ENCODE measurements around the gene NCKAP1.
"Not testable (repeated sequence)": the region's sequence is repeated elsewhere in the genome, so short reads cannot be mapped to it uniquely, and the experiment has no call there.

The NCKAP1 gene

GRCh38 chr2:183011743-183012142 lies 26.5 kb downstream of the NCKAP1 start:
- no peak overlapping the region for H3K4me3 ChIP-seq (ENCODE audit: low read length)
- no peak overlapping the region for H3K27ac ChIP-seq (ENCODE audit: low read depth, low read length)
- peaks cover 17% of the 10 kb centered on the region for H3K4me1 ChIP-seq (ENCODE audit: control insufficient read depth, insufficient read depth, low read length)
- H3K36me3 ChIP-seq (ENCODE audit: control insufficient read depth, insufficient read depth, low read length) = peaks cover 2% of the 10 kb centered on the region
- no peak overlapping the region for H3K9ac ChIP-seq (ENCODE audit: low read length)
- H3K27me3 ChIP-seq (ENCODE audit: control insufficient read depth, insufficient read depth, low read length) = no peaks in the 10 kb centered on the region

- Histone ChIP-seq H3K36me3 (ENCODE audit: control insufficient read depth, insufficient read depth, low read length) (no peaks in the 10 kb centered on the region), H3K27ac (ENCODE audit: low read depth, low read length) (no peak overlapping the region), H3K4me3 (ENCODE audit: low read length) (no peak overlapping the region), H3K4me1 (ENCODE audit: control insufficient read depth, insufficient read depth, low read length) (peaks cover 14% of the 10 kb centered on the region), H3K9ac (ENCODE audit: low read length) (no peak overlapping the region), H3K27me3 (ENCODE audit: control insufficient read depth, insufficient read depth, low read length) (no peaks in the 10 kb centered on the region)
Observed at GRCh38 chr2:183010112-183010511, 28.1 kb downstream of the NCKAP1 start.

- H3K4me1 ChIP-seq (ENCODE audit: control insufficient read depth, insufficient read depth, low read length) = peaks cover 9% of the 10 kb centered on the region
- H3K4me3 ChIP-seq (ENCODE audit: low read length) = no peak overlapping the region
- no peak overlapping the region for H3K9ac ChIP-seq (ENCODE audit: low read length)
- H3K36me3 ChIP-seq (ENCODE audit: control insufficient read depth, insufficient read depth, low read length) = no peaks in the 10 kb centered on the region
- H3K27me3 ChIP-seq (ENCODE audit: control insufficient read depth, insufficient read depth, low read length) = no peaks in the 10 kb centered on the region
- H3K27ac ChIP-seq (ENCODE audit: low read depth, low read length) = no peak overlapping the region
Observed at GRCh38 chr2:183009249-183009899, 28.9 kb downstream of the NCKAP1 start.

GRCh38 chr2:183001948-183002347 lies 36.3 kb downstream of the NCKAP1 start:
- no peak overlapping the region for H3K27ac ChIP-seq (ENCODE audit: low read depth, low read length)
- no peak overlapping the region for H3K9ac ChIP-seq (ENCODE audit: low read length)
- no peak overlapping the region for H3K4me3 ChIP-seq (ENCODE audit: low read length)
- peaks cover 2% of the 10 kb centered on the region for H3K36me3 ChIP-seq (ENCODE audit: control insufficient read depth, insufficient read depth, low read length)
- no peaks in the 10 kb centered on the region for H3K4me1 ChIP-seq (ENCODE audit: control insufficient read depth, insufficient read depth, low read length)
- no peaks in the 10 kb centered on the region for H3K27me3 ChIP-seq (ENCODE audit: control insufficient read depth, insufficient read depth, low read length)

GRCh38 chr2:183000846-183001245 lies 37.4 kb downstream of the NCKAP1 start:
- Histone ChIP-seq H3K36me3 (ENCODE audit: control insufficient read depth, insufficient read depth, low read length) (peaks cover 2% of the 10 kb centered on the region), H3K27me3 (ENCODE audit: control insufficient read depth, insufficient read depth, low read length) (no peaks in the 10 kb centered on the region), H3K4me3 (ENCODE audit: low read length) (no peak overlapping the region), H3K27ac (ENCODE audit: low read depth, low read length) (no peak overlapping the region), H3K4me1 (ENCODE audit: control insufficient read depth, insufficient read depth, low read length) (no peaks in the 10 kb centered on the region), H3K9ac (ENCODE audit: low read length) (no peak overlapping the region)

GRCh38 chr2:182999348-183000028 lies 38.8 kb downstream of the NCKAP1 start:
- peaks cover 4% of the 10 kb centered on the region for H3K36me3 ChIP-seq (ENCODE audit: control insufficient read depth, insufficient read depth, low read length)
- no peaks in the 10 kb centered on the region for H3K27me3 ChIP-seq (ENCODE audit: control insufficient read depth, insufficient read depth, low read length)
- H3K27ac ChIP-seq (ENCODE audit: low read depth, low read length) = no peak overlapping the region
- no peak overlapping the region for H3K9ac ChIP-seq (ENCODE audit: low read length)
- no peak overlapping the region for H3K4me3 ChIP-seq (ENCODE audit: low read length)
- H3K4me1 ChIP-seq (ENCODE audit: control insufficient read depth, insufficient read depth, low read length) = no peaks in the 10 kb centered on the region

GRCh38 chr2:182994228-182994912 lies 43.9 kb downstream of the NCKAP1 start:
- Histone ChIP-seq H3K4me3 (ENCODE audit: low read length) (no peak overlapping the region), H3K4me1 (ENCODE audit: control insufficient read depth, insufficient read depth, low read length) (no peaks in the 10 kb centered on the region), H3K27me3 (ENCODE audit: control insufficient read depth, insufficient read depth, low read length) (no peaks in the 10 kb centered on the region), H3K9ac (ENCODE audit: low read length) (no peak overlapping the region), H3K27ac (ENCODE audit: low read depth, low read length) (no peak overlapping the region), H3K36me3 (ENCODE audit: control insufficient read depth, insufficient read depth, low read length) (peaks cover 9% of the 10 kb centered on the region)

- Histone ChIP-seq H3K27ac (ENCODE audit: low read depth, low read length) (no peak overlapping the region), H3K9ac (ENCODE audit: low read length) (no peak overlapping the region), H3K36me3 (ENCODE audit: control insufficient read depth, insufficient read depth, low read length) (no peaks in the 10 kb centered on the region), H3K27me3 (ENCODE audit: control insufficient read depth, insufficient read depth, low read length) (no peaks in the 10 kb centered on the region), H3K4me3 (ENCODE audit: low read length) (no peak overlapping the region), H3K4me1 (ENCODE audit: control insufficient read depth, insufficient read depth, low read length) (no peaks in the 10 kb centered on the region)
Observed at GRCh38 chr2:182982941-182983340, 55.3 kb downstream of the NCKAP1 start.

GRCh38 chr2:182981475-182981874 lies 56.8 kb downstream of the NCKAP1 start:
- not testable (repeated sequence) for H3K4me1 ChIP-seq (ENCODE audit: control insufficient read depth, insufficient read depth, low read length); H3K27me3 ChIP-seq (ENCODE audit: control insufficient read depth, insufficient read depth, low read length); H3K36me3 ChIP-seq (ENCODE audit: control insufficient read depth, insufficient read depth, low read length); H3K9ac ChIP-seq (ENCODE audit: low read length); H3K27ac ChIP-seq (ENCODE audit: low read depth, low read length); H3K4me3 ChIP-seq (ENCODE audit: low read length)

- no peaks in the 10 kb centered on the region for H3K36me3 ChIP-seq (ENCODE audit: control insufficient read depth, insufficient read depth, low read length)
- H3K4me1 ChIP-seq (ENCODE audit: control insufficient read depth, insufficient read depth, low read length) = no peaks in the 10 kb centered on the region
- H3K27ac ChIP-seq (ENCODE audit: low read depth, low read length) = no peak overlapping the region
- no peak overlapping the region for H3K9ac ChIP-seq (ENCODE audit: low read length)
- H3K4me3 ChIP-seq (ENCODE audit: low read length) = no peak overlapping the region
- H3K27me3 ChIP-seq (ENCODE audit: control insufficient read depth, insufficient read depth, low read length) = no peaks in the 10 kb centered on the region
Observed at GRCh38 chr2:182980652-182981051, 57.6 kb downstream of the NCKAP1 start.

GRCh38 chr2:182980115-182980514 lies 58.1 kb downstream of the NCKAP1 start:
- no peak overlapping the region for H3K27ac ChIP-seq (ENCODE audit: low read depth, low read length)
- H3K27me3 ChIP-seq (ENCODE audit: control insufficient read depth, insufficient read depth, low read length) = no peaks in the 10 kb centered on the region
- no peak overlapping the region for H3K4me3 ChIP-seq (ENCODE audit: low read length)
- H3K36me3 ChIP-seq (ENCODE audit: control insufficient read depth, insufficient read depth, low read length) = no peaks in the 10 kb centered on the region
- H3K4me1 ChIP-seq (ENCODE audit: control insufficient read depth, insufficient read depth, low read length) = no peaks in the 10 kb centered on the region
- H3K9ac ChIP-seq (ENCODE audit: low read length) = no peak overlapping the region

GRCh38 chr2:182977463-182977862 lies 60.8 kb downstream of the NCKAP1 start:
- H3K27me3 ChIP-seq (ENCODE audit: control insufficient read depth, insufficient read depth, low read length) = no peaks in the 10 kb centered on the region
- peaks cover under 1% of the 10 kb centered on the region for H3K36me3 ChIP-seq (ENCODE audit: control insufficient read depth, insufficient read depth, low read length)
- no peak overlapping the region for H3K9ac ChIP-seq (ENCODE audit: low read length)
- no peaks in the 10 kb centered on the region for H3K4me1 ChIP-seq (ENCODE audit: control insufficient read depth, insufficient read depth, low read length)
- no peak overlapping the region for H3K27ac ChIP-seq (ENCODE audit: low read depth, low read length)
- H3K4me3 ChIP-seq (ENCODE audit: low read length) = no peak overlapping the region

Data from rectal smooth muscle tissue (tissue), 1 donor.